Upper lobe of left lung (tissue), 6 donors: ENCODE results near the gene MINDY2. TPM values are rescaled to one million over a fixed set of nuclear protein-coding genes. Genes with fewer than 3 reads are reported as not detected.
"Not testable (repeated sequence)": the region's sequence is repeated elsewhere in the genome, so short reads cannot be mapped to it uniquely, and the experiment has no call there.

Experiments
- ATAC-seq, 2 donors: fragments of 200-7000 bp; cut with Tn5 transposase; one replicate each; pipeline ENCODE4 v1.9.1; 2022; ENCODE audit warnings: mild to moderate bottlenecking in 2 of 2, moderate library complexity in 2 of 2; ENCODE audit not compliant: low FRiP score in 2 of 2
- DNase-seq, 2 donors: peaks; one replicate each; pipeline ENCODE4 v3.0.0-alpha.2; 2019 to 2020
- H3K27ac ChIP-seq, 4 donors: fragments of 200-600 bp; sonication (generic); one replicate each; pipeline ENCODE4 v1.5.1; 2016 to 2019
- H3K27me3 ChIP-seq, 4 donors: fragments of 200-600 bp; sonication (generic); one replicate each; pipeline ENCODE4 v1.5.1; 2017 to 2019
- H3K36me3 ChIP-seq, 4 donors: fragments of 200-600 bp; sonication (generic); one replicate each; pipeline ENCODE4 v1.5.1; 2016 to 2019
- H3K4me1 ChIP-seq, 4 donors: fragments of 200-600 bp; sonication (generic); one replicate each; pipeline ENCODE4 v1.5.1; 2018 to 2019
- H3K4me3 ChIP-seq, 4 donors: fragments of 200-600 bp; sonication (generic); one replicate each; pipeline ENCODE4 v1.5.1; 2017 to 2019; ENCODE audit warnings: mild to moderate bottlenecking in 2 of 4, moderate library complexity in 1 of 4
- H3K9me3 ChIP-seq, 4 donors: fragments of 200-600 bp; sonication (generic); one replicate each; pipeline ENCODE4 v1.5.1; 2018 to 2019
- CTCF ChIP-seq, 6 experiments: fragments of 450-650 bp in 4 of 6; fragments of 200-600 bp in 2 of 6; sonication (generic) in 2 of 6; IDR thresholded peaks; one replicate each; pipeline ENCODE4 v1.5.1; 2016 to 2019; ENCODE audit warnings: antibody characterized with exemption in 6 of 6
- EP300 ChIP-seq, 4 donors: sonication (generic); formaldehyde crosslinking; IDR thresholded peaks; one replicate each; pipeline ENCODE4 v1.5.1; 2017; ENCODE audit warnings: antibody characterized with exemption in 4 of 4, control low read depth in 2 of 4
- POLR2A ChIP-seq, 4 donors: fragments of 450-650 bp; IDR thresholded peaks; one replicate each; pipeline ENCODE4 v1.5.1; 2016 to 2017; ENCODE audit warnings: antibody characterized with exemption in 4 of 4, mild to moderate bottlenecking in 2 of 4
- POLR2AphosphoS5 ChIP-seq, 2 donors: sonication (generic); formaldehyde crosslinking; IDR thresholded peaks; one replicate each; pipeline ENCODE4 v1.5.1; 2017; ENCODE audit warnings: antibody characterized with exemption in 2 of 2
- WGBS, 2 donors: methylation state at CpG; one replicate each; pipeline ENCODE4 v1.1.5; 2017 to 2018; 5-methylcytosine and 5-hydroxymethylcytosine counted together
- total RNA-seq, 6 donors: library from RNA; depleted of rRNA in 4 of 6; stranded (reverse); fragments of >200 nt in 4 of 6; gene quantifications; one replicate each; pipeline versions ENCODE4 v1.1.0 to v1.2.1, GENCODE V29; 2016 to 2021
- donor health status: DM: no; HTN: no; CAD: no; lungs with moderate emphysema.
- donor health status: DM: no; HTN: yes; CAD: no; lungs with severe emphysema.

Gene MINDY2
- total RNA-seq, 6 donors from 2014 or later = 20.5 to 38.5 (median 29.9) TPM

GRCh38 chr15:58761010-58761388 lies 10.1 kb upstream of the MINDY2 start:
- H3K4me3 ChIP-seq = no peak overlapping the region
- TF ChIP-seq POLR2A (IDR thresholded peaks at IDR 0.05) = no peak
- TF ChIP-seq CTCF (IDR thresholded peaks at IDR 0.05) = no peak
- no peak for TF ChIP-seq EP300 (IDR thresholded peaks at IDR 0.05)
- no peak for TF ChIP-seq POLR2AphosphoS5 (IDR thresholded peaks at IDR 0.05)
- H3K9me3 ChIP-seq = peaks cover 0 to 9% (median 3%) of the 10 kb centered on the region in 4 donors
- H3K4me1 ChIP-seq = no peaks in the 10 kb centered on the region
- ATAC-seq (no peak), DNase-seq (no peak)
- no peaks in the 10 kb centered on the region for H3K27me3 ChIP-seq
- no peaks in the 10 kb centered on the region for H3K36me3 ChIP-seq
- WGBS, 2 donors = 93 to 100% methylated on average over 1 of the region's 1 CpG
- no peak overlapping the region for H3K27ac ChIP-seq

GRCh38 chr15:58762285-58762684 lies 8.8 kb upstream of the MINDY2 start:
- Histone ChIP-seq H3K36me3 (no peaks in the 10 kb centered on the region), H3K4me3 (no peak overlapping the region), H3K27me3 (no peaks in the 10 kb centered on the region), H3K9me3 (peaks cover 0 to 9% (median 3%) of the 10 kb centered on the region in 4 donors), H3K4me1 (no peaks in the 10 kb centered on the region), H3K27ac (no peak overlapping the region)
- no peak for DNase-seq
- no peak for ATAC-seq
- TF ChIP-seq POLR2AphosphoS5 (IDR thresholded peaks at IDR 0.05) (no peak), CTCF (IDR thresholded peaks at IDR 0.05) (no peak), POLR2A (IDR thresholded peaks at IDR 0.05) (no peak), EP300 (IDR thresholded peaks at IDR 0.05) (no peak)

GRCh38 chr15:58762731-58763130 lies 8.4 kb upstream of the MINDY2 start:
- Histone ChIP-seq H3K4me1 (no peaks in the 10 kb centered on the region), H3K9me3 (peaks cover 0 to 9% (median 3%) of the 10 kb centered on the region in 4 donors), H3K27ac (no peak overlapping the region), H3K36me3 (no peaks in the 10 kb centered on the region), H3K27me3 (no peaks in the 10 kb centered on the region), H3K4me3 (no peak overlapping the region)
- DNase-seq (no peak), ATAC-seq (no peak)
- WGBS, 2 donors = 88 to 100% methylated on average over 1 of the region's 1 CpG
- TF ChIP-seq POLR2AphosphoS5 (IDR thresholded peaks at IDR 0.05) = no peak
- TF ChIP-seq EP300 (IDR thresholded peaks at IDR 0.05) = no peak
- no peak for TF ChIP-seq POLR2A (IDR thresholded peaks at IDR 0.05)
- no peak for TF ChIP-seq CTCF (IDR thresholded peaks at IDR 0.05)

GRCh38 chr15:58764468-58764867 lies 6.6 kb upstream of the MINDY2 start:
- Histone ChIP-seq H3K36me3 (no peaks in the 10 kb centered on the region), H3K4me3 (no peak overlapping the region), H3K27ac (no peak overlapping the region), H3K9me3 (peaks cover 0 to 9% (median 3%) of the 10 kb centered on the region in 4 donors), H3K4me1 (no peaks in the 10 kb centered on the region), H3K27me3 (no peaks in the 10 kb centered on the region)
- no peak for ATAC-seq
- no peak for TF ChIP-seq EP300 (IDR thresholded peaks at IDR 0.05)
- DNase-seq = no peak
- 92% methylated on average over 5 of the region's 5 CpGs for WGBS, 2 donors

- ATAC-seq (no peak), DNase-seq (no peak)
- no peaks in the 10 kb centered on the region for H3K36me3 ChIP-seq
- no peak overlapping the region for H3K4me3 ChIP-seq
- H3K27me3 ChIP-seq = no peaks in the 10 kb centered on the region
- no peak overlapping the region for H3K27ac ChIP-seq
- no peak for TF ChIP-seq EP300 (IDR thresholded peaks at IDR 0.05)
- no peak for TF ChIP-seq POLR2AphosphoS5 (IDR thresholded peaks at IDR 0.05)
- TF ChIP-seq POLR2A (IDR thresholded peaks at IDR 0.05) = no peak
- no peak for TF ChIP-seq CTCF (IDR thresholded peaks at IDR 0.05)
- peaks cover 0 to 9% (median 3%) of the 10 kb centered on the region in 4 donors for H3K9me3 ChIP-seq
- 89 to 93% methylated on average over 5 of the region's 5 CpGs for WGBS, 2 donors
- H3K4me1 ChIP-seq = peaks cover 0 to 8% (median 7%) of the 10 kb centered on the region in 4 donors
Measured at GRCh38 chr15:58766290-58766689, 4.8 kb upstream of the MINDY2 start.

- not testable (repeated sequence) for H3K27me3 ChIP-seq, H3K27ac ChIP-seq, ATAC-seq, H3K36me3 ChIP-seq, DNase-seq, H3K9me3 ChIP-seq, H3K4me3 ChIP-seq
- WGBS, 2 donors = 73 to 84% methylated on average over 7 of the region's 7 CpGs
- peaks cover 20 to 24% (median 23%) of the 10 kb centered on the region in 4 donors for H3K4me1 ChIP-seq
Measured at GRCh38 chr15:58768601-58769004, 2.5 kb upstream of the MINDY2 start.
